ENCODE data around the gene TET2. TPM values are rescaled to one million over a fixed set of nuclear protein-coding genes. Genes with fewer than 3 reads are reported as not detected.
A peak's percentile ranks its signal among the peaks of the same experiment; 100 is the strongest.

TET2 gene
- total RNA-seq, 1 donor from 2014 or later = 18.8 TPM

GRCh38 chr4:105182211-105182610, 35.5 kb downstream of the TET2 start:
- no peak for DNase-seq (ENCODE audit: low read depth)

- peak; percentile 93 for DNase-seq (ENCODE audit: low read depth)
Measured at GRCh38 chr4:105184316-105184980, 37.8 kb downstream of the TET2 start.

GRCh38 chr4:105186701-105187161, 40.1 kb downstream of the TET2 start:
- DNase-seq (ENCODE audit: low read depth) = peak; percentile 49

- no peak for DNase-seq (ENCODE audit: low read depth)
Measured at GRCh38 chr4:105189855-105190650, 43.4 kb downstream of the TET2 start.

GRCh38 chr4:105191621-105192210, 45.0 kb downstream of the TET2 start:
- peak; percentile 50 for DNase-seq (ENCODE audit: low read depth)

GRCh38 chr4:105192474-105192873, 45.8 kb downstream of the TET2 start:
- no peak for DNase-seq (ENCODE audit: low read depth)

GRCh38 chr4:105192910-105193309, 46.2 kb downstream of the TET2 start:
- DNase-seq (ENCODE audit: low read depth) = no peak

- no peak for DNase-seq (ENCODE audit: low read depth)
Measured at GRCh38 chr4:105193536-105193935, 46.9 kb downstream of the TET2 start.

GRCh38 chr4:105194328-105195231, 47.9 kb downstream of the TET2 start:
- no peak for DNase-seq (ENCODE audit: low read depth)

GRCh38 chr4:105196523-105197145, 50.0 kb downstream of the TET2 start:
- DNase-seq (ENCODE audit: low read depth) = no peak

- no peak for DNase-seq (ENCODE audit: low read depth)
Measured at GRCh38 chr4:105197777-105198176, 51.1 kb downstream of the TET2 start.

- DNase-seq (ENCODE audit: low read depth) = no peak
Measured at GRCh38 chr4:105198541-105198940, 51.9 kb downstream of the TET2 start.

GRCh38 chr4:105206214-105206613, 59.5 kb downstream of the TET2 start:
- no peak for DNase-seq (ENCODE audit: low read depth)

- DNase-seq (ENCODE audit: low read depth) = no peak
Measured at GRCh38 chr4:105207386-105207785, 60.7 kb downstream of the TET2 start.

GRCh38 chr4:105208561-105208960, 61.9 kb downstream of the TET2 start:
- DNase-seq (ENCODE audit: low read depth) = no peak

GRCh38 chr4:105210916-105211315, 64.2 kb downstream of the TET2 start:
- peak; percentile 72 for DNase-seq (ENCODE audit: low read depth)

- DNase-seq (ENCODE audit: low read depth) = peak; percentile 60
Measured at GRCh38 chr4:105215609-105216313, 69.1 kb downstream of the TET2 start.

- peak; percentile 11 for DNase-seq (ENCODE audit: low read depth)
Measured at GRCh38 chr4:105225500-105225899, 78.8 kb downstream of the TET2 start.

GRCh38 chr4:105227054-105227453, 80.4 kb downstream of the TET2 start:
- DNase-seq (ENCODE audit: low read depth) = no peak

- no peak for DNase-seq (ENCODE audit: low read depth)
Measured at GRCh38 chr4:105230287-105230686, 83.6 kb downstream of the TET2 start.

GRCh38 chr4:105232374-105232773, 85.7 kb downstream of the TET2 start:
- DNase-seq (ENCODE audit: low read depth) = no peak

Measured in renal cortical epithelial cell (primary cell).